Renal cortical epithelial cell (primary cell): ENCODE results near the gene GABRG3. TPM values are rescaled to one million over a fixed set of nuclear protein-coding genes. Genes with fewer than 3 reads are reported as not detected.

Experiments
- DNase-seq: peaks from one replicate; pipeline ENCODE4 v3.0.0-alpha.2; 2011; ENCODE audit warnings: low read depth
- total RNA-seq: library from RNA; depleted of rRNA; stranded (reverse); fragments of >200 nt; gene quantifications from 2 replicates; pipeline ENCODE4 v1.2.3, GENCODE V29; 2014

The GABRG3 gene
- total RNA-seq, 1 donor from 2014 or later, result not detected

DNA sequence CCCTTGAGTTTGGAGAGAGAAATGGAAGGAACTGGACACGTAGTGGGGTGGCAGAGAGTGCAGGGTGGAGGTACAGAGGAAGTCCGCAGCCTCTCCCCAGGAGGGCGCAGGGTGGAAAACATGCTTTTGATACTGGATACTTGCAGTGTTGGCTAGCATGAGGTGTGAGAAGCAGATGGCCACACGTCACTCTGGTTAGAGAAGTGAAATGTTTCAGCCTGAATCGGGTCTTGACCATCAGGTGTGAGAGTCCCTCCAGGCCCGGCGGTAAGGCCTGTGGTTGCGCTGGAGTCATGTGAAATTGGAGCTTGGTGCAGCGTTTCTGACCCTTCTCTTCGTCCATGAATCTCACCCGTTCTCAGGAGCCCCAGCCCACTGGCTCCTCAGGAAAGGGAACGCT lies 93.1 kb downstream of the GABRG3 start:
- DNase-seq, result no peak

- no peak for DNase-seq
Measured at GRCh38 chr15:27065151-27065550, 94.2 kb downstream of the GABRG3 start.

- no peak for DNase-seq
Measured at GRCh38 chr15:27065785-27066184, 94.8 kb downstream of the GABRG3 start.

- DNase-seq, result no peak
Measured at GRCh38 chr15:27066446-27066845, 95.5 kb downstream of the GABRG3 start.

GRCh38 chr15:27067175-27067574 lies 96.2 kb downstream of the GABRG3 start:
- DNase-seq, result no peak

- no peak for DNase-seq
Measured at GRCh38 chr15:27070841-27071240, 99.9 kb downstream of the GABRG3 start.

DNA sequence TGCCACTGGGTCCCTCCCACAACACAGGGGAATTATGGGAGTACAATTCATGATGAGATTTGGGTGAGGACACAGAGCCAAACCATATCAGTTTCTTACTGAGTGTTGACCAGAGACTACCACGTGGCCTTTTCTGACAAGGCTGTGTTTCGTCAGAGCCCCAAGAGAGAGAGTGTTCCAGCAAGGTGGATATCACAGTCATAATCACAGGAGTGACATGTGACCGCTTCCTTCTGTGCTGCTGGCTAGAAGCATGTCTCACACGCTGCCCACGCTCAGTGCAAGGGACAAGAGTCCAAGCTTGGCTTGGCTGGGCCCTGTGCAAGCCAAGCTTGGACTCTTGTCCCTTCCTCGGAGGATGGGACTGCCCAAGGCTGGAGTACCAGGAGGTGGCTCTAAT lies 103.2 kb downstream of the GABRG3 start:
- DNase-seq, result no peak

- DNase-seq, result no peak
Measured at GRCh38 chr15:27077790-27078189, 106.8 kb downstream of the GABRG3 start.

- no peak for DNase-seq
Measured at GRCh38 chr15:27081676-27082418, 110.9 kb downstream of the GABRG3 start.

DNA sequence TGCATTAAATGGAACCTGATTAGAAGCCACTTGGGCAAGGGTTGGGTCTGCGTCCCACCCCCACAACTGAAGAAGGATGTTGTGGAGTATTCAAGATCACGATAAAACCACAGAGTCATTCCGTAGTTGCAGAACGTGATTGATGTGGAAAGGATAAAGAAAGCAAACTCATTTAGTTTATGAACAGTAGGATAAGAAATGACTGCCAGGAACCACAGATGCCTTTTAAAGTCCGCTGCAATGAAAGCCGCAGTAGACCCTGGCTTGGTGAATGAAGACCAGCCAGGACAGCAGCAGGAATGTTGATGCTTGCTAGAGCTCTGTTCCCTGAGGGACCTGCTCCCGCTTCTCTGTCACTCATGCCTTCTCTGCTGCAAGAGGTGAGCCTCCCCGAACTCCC lies 111.5 kb downstream of the GABRG3 start:
- DNase-seq, result no peak

- no peak for DNase-seq
Measured at GRCh38 chr15:27084844-27085243, 113.9 kb downstream of the GABRG3 start.

GRCh38 chr15:27086149-27086548 lies 115.2 kb downstream of the GABRG3 start:
- DNase-seq, result no peak

GRCh38 chr15:27086805-27087204 lies 115.8 kb downstream of the GABRG3 start:
- DNase-seq, result no peak

DNA sequence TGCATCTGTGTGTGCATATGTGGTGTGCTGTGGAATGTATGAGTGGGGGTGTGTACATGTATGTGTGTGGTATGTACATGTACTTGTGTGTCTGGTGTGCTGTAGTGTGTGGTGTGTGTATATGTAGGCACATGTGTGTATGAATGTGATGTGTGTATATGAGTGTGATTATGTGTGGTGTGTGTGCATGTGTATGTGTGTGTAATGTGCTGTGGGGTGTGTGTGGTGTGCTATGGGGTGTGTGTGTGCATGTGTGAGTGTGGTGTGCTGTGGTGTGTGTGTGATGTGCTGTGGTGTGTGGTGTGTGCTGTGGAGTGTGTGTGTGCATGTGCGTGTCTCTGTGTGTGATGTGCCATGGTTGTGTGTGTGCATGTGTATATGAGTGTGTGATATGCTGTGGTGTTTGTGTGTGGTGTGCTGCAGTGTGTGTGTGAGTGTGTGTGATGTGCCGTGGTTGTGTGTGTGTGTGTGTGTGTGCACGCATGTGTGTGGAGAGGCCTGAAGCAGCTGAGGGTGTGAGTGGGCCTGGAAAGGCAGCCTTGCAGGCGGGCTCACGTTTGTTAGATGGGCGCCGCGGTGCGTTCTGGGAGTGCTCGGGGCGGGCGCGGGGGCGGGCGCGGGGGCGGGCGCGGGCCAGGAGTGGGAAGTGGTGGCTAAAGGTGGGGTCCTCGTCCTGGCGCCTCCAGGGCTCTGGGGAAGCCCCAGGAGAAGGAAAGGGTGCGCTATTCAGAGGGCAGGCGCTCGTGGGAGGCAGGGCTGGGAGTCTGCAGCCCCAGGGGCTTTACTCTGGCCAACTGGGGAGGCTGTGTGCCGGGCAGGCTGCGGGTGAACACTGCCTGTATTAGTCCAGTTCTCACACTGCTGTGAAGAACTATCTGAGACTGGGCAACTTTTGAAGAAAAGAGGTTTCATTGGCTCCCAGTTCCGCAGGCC lies 116.9 kb downstream of the GABRG3 start:
- no peak for DNase-seq

DNA sequence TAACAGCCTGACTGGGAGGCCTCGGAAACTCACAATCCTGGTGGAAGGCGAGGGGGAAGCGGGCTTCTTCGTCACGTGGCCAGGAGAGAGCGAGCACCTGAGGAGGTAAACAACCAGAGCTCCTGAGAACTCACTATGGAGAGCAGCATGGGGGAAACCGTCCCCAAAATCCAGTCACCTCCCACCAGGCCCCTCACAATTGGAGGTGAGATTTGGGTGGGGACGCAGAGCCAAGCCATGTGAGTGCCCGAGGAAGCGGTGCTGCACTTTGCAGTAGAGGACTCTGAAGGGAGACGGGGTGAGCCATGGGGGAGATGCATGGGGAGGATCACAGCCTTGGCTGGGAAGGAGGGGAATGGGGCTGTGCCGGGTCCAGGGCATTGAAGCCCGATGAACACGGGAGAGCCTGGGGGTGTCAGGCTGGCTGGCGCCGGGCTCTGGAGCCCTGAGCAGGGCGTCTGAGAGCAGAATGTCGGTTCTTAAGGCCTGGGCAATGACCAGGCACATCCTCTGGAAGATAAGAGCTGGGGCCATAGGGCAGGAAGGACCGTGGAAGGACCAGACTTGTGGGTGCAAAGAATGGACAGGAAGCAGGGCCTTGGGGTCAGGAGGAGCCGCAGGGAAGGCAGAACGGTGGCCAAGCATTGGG lies 117.7 kb downstream of the GABRG3 start:
- DNase-seq, result no peak

- DNase-seq, result no peak
Measured at GRCh38 chr15:27089233-27089586, 118.2 kb downstream of the GABRG3 start.

DNA sequence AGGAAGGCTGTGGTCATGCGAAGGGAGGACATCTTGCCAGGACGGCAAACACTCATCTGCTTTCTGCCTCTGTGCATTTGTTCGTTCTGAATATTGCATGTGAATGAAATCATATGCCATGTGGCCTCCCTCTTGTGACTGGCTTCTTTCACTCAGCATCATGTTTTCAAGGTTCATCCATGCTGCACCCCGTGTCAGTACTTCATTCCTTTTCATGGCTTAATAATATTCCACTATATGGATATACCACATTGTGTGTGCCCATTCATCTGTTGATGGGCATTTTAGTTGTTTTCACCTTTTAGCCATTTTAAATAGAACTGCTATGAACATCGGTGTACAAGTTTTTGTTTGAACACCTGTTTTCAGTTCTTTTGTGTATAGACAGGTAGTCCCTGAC lies 118.7 kb downstream of the GABRG3 start:
- DNase-seq, result no peak

DNA sequence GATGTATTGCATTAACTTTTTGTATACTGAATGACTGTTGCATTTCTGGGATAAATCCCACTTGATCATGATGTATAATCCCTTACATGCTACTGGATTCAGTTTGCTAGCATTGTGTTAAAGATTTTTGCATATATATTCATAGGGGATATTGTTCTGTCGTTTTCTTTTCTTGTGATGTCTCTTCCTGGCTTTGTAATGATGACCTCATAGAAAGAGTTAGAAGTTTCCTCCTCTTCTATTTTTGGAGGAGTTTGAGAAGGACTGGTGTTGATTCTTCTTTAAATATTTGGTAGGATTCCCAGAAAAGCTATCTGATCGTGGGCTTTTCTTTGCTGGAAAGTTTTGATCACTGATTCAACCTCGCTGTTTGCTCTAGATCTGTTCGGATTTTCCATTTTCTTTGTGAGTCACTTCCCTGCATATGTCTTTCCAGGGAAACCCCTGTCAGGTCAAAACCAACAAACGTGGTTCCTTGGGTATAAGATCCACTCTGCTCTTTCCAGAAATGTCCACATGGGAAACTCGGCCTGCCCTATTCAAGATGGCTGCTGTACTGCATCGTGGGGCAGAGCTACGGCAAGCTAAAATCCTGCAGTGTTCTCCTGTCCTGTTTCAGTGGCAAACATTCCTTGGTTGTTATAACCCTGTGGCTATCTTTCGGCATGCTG lies 120.4 kb downstream of the GABRG3 start:
- no peak for DNase-seq

DNA sequence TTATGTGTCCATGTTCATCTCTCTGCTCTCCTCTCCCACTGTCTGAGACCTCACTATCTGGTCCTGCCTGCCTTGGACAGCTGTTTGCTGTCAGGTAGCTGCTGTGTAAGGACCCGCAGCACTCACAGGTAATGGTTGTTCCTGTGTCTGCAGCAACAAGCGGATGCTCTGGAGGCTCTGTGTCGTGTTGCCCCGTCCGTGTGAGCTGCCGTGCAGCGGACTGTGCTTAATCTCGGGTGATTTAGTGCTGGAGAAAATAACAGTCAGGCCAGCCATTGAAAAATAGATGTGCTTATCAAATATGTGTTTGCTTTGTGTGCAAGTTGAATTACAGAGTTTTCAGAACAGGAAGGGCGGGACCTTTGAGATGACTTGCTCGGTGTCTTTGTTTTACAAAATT lies 121.4 kb downstream of the GABRG3 start:
- DNase-seq, result no peak

GRCh38 chr15:27094235-27094634 lies 123.3 kb downstream of the GABRG3 start:
- DNase-seq, result no peak

GRCh38 chr15:27095886-27096624 lies 125.1 kb downstream of the GABRG3 start:
- DNase-seq, result peak; percentile 3
